Effector CD8-positive, alpha-beta T cell (primary cell): ENCODE measurements around the gene SPECC1L.

ENCODE experiments used
- DNase-seq: peaks from one replicate; lab custom pipeline; 2025; lab: John Stamatoyannopoulos, UW

Gene SPECC1L

GRCh38 chr22:24398409-24398808, 127.8 kb downstream of the SPECC1L start:
- DNase-seq, result no peak

DNA sequence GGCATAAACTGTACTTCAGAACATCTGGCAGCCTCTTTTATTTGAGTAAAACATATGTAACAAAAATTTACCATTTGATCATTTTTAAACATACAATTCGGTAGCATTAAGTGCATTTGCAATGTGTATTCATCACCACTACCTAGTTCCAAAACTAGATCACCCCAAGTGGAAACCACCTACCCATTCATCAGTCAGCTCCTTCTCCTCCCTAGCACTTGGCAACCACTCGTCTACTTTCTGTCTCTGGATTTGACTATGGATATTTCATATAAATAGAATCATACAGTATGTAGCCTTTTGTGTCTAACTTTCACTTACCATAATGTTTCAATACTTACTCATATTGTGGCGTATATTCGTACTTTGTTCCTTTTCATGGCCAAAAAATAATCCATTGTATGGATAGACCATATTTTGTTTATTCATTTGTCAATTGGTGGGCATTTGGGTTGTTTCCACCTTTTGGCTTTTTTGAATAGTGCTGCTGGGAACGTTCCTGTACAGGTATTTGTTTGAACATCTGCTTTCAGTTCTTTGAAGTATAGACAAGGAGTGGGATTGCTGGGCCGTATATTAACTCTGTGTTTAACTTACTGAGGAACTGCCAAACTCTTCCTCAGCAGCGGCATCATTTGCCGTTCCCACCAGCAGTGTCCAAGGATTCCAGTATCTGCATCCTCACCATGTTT, 129.5 kb downstream of the SPECC1L start:
- DNase-seq, result no peak

GRCh38 chr22:24400726-24401596, 130.3 kb downstream of the SPECC1L start:
- DNase-seq, result no peak

DNA sequence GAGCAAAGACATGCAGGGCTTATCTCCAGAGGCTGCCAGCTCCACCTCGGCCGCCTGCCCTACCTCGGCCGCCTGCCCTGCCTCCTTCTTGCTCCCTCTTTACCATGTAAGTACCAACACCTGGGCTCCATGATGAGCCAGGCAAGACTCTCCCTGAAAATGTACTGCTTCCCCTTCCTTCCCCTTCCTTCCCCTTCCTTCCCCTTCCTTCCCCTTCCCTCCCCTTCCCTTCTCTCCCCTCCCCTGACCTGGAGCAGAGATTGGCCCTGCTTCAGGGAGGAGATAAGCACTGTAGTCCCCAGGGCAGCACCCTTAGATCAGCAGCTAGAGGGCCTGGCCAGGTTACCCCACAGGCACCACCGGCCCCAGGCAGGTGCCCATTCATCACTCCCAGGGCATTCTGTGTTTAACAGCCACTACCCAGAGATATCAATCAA, 131.3 kb downstream of the SPECC1L start:
- no peak for DNase-seq

DNA sequence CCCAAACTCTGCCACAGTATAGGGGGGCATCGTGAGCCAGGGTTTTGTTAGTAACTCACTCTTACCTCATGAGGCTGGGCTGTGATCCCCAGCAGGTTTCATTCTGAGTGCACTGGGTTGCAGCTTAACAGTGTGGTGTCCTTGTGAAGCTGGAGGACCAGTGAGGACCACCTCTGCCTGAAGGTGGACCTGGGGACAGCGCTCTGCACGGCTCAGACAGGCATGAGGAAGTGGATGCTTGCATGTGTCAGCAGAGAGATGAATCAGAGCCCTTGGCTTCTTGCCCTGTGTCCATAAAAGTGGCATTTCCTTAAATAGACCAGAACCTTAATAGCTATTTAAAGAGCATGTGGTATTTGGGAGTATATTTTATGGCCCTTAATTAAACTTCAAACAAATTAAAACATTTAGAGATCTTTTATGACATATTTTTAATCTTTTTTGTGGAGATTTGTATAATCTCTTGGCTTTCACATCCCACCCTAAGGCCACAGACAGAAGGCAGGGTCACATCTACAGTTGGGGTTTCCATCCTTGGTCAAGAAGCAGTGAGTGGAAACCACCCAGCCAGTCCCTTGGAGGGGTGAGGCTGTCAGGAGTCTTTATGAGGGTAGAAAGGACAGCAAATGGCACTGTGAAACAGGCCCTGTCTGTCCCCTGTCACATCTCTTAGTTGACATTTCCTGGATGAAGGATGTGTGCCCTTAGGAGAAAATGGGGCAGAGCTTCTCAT, 132.0 kb downstream of the SPECC1L start:
- no peak for DNase-seq

- no peak for DNase-seq
These were observed 132.7 kb downstream of the SPECC1L start for GRCh38 chr22:24403346-24403745.

DNA sequence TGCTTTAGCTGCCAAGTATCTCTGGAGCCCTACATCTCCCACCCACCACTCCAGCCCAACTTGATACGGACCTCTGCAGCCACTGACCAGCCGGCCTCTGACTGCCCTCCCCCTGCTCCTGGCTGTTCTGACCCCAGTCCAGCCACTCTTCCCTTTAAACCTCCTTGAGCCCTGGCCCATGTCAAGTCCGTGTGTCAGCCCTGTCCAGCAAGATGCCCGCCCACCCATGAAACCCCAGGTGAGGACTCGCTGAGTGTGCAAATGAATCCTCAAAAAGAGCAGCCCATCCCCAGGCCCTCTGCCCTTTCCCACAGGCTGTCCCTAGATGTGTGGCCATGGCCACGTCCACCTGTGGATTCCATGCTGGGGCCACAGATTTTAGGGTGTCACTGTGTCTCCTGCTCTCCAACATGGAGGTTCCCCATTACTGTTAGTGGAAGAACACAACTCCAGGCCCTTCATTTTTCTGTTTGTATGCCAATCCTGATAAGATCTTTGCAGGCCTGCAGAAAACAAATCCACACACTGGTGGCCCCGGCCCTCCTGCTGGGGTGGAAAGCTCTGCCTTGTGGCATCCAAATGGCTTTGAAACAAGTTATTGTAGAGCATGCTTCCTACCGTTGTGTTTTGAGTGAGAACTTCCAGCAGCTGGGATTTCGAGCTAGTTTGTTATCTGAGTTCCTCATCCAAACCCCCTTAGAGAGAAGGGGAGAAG, 134.1 kb downstream of the SPECC1L start:
- DNase-seq, result no peak

GRCh38 chr22:24405631-24406321, 135.1 kb downstream of the SPECC1L start:
- DNase-seq, result no peak

GRCh38 chr22:24406322-24407277, 136.0 kb downstream of the SPECC1L start:
- DNase-seq, result no peak

DNA sequence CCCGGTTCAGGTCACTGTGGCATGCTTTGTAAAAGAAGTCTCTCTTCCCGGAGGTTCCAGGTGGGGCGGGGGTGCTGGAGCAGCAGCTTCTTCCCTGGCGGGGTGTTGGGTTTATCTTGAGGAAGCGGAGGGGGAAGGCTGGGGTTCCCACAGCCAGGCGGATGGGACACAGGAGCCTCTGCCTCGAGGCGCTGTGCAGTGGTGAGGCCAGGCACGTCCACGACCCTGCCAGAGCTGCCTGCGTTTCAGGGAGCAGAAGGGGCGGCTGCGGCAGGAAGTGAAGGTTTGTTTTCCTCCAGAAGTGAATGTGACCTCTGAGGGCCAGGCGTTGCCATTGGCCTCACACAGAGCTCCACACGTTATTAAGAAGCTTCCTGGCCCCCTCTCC, 136.6 kb downstream of the SPECC1L start:
- DNase-seq, result no peak

DNA sequence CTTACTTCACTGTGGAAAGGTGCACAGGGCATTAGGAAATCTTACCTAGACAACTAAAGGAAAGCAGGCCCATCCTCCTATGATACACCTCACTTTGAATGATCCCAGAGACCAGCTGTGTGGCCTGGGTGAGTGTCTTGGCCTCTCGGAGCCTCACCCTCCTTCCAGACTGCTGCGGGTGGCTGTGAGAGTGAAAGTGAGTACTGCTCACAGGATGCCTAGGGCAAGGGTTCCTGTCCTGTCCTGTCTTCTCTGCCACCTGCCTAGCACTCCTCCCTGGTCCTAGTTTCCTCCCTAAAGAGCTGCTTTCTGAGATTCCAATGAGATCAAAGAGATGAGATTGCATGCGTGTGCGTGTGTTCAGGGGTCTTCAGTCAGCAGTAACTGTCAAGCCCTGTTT, 137.3 kb downstream of the SPECC1L start:
- DNase-seq, result no peak

GRCh38 chr22:24408630-24409029, 138.0 kb downstream of the SPECC1L start:
- no peak for DNase-seq

GRCh38 chr22:24409707-24410106, 139.1 kb downstream of the SPECC1L start:
- no peak for DNase-seq

DNA sequence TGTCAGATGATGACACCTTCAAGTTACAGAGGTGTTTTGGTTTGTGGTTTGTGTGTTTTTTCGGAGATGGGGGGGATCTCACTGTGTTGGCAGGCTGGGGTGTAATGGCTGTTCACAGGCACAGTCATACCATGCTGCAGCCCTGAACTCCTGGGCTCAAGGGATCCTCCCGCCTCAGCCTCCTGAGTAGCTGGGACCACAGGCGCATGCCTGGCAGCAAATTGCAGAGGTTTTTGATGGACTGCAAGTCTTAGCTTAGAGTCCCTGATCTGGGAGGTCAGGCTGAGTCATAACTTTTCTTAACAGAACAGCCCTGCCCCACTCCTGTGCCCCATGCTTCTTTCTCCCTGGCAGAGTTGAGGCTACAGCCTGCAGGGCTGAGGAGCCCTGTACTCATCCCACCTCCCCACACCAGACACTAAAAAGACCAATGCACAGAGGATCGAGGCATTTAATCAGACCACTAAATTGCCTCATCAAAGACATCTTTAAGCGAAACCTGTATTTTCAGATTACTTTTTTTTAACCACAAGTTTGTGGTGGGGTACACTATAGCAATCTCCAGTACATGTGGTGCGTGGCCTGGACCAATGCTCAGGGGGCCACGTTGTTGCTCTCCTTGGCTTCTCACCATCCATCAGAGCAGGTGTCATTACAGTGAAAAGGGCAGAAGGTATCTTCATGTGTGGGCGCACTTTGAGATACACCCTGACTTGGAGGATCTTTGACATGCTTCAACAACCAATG, 139.7 kb downstream of the SPECC1L start:
- no peak for DNase-seq

DNA sequence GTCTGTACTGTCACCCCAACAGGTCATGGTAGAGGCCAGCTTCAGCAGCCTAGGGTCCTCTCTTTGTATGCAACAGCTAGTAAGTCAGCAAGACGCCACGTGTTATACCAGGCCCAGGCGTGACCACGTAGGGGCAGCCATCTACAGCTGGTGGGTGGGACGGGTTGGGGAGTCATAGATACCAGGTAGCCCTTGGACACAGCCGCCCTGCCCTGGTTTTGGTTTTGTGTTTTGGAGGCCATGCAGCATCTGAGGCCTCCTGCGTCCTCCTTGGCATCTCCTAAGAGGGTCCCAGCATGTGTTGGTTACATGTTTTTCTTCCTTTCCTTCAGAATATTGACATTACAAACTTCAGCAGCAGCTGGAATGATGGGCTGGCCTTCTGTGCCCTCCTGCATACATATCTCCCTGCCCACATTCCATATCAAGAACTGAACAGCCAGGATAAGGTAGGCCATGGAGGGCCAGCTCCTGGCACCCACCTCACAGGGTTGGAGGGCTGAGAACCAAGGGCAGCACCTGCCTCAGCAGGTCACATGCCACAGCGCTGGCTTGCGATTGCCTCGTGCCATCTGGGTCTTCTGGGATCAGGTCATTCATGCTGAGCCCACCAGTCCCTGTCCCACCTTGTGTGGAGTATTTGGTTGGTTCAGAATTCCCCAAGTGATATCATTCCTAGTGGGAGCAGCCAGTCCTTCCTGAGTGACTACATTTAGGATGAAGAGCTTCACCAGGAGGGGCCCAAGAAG, 140.8 kb downstream of the SPECC1L start:
- no peak for DNase-seq

DNA sequence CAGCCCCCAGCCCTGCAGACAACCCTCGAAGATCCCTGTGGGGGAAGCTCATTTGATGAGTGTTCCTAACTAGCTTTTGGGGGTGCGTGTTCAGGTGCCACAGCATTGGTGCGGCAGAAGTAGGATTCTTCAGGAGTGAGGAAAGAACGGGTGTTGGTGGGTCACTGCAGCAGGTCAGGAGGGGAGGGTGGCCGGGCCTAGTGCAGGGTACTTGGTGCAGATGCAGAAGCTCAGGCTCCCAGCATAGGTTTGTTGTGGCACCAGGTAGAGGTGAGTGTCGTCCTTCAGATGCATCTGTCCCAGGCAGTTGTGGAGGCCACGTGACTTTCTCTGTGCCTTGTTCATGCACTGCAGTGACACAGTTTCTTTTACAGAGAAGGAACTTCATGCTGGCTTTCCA, 141.6 kb downstream of the SPECC1L start:
- DNase-seq, result no peak

DNA sequence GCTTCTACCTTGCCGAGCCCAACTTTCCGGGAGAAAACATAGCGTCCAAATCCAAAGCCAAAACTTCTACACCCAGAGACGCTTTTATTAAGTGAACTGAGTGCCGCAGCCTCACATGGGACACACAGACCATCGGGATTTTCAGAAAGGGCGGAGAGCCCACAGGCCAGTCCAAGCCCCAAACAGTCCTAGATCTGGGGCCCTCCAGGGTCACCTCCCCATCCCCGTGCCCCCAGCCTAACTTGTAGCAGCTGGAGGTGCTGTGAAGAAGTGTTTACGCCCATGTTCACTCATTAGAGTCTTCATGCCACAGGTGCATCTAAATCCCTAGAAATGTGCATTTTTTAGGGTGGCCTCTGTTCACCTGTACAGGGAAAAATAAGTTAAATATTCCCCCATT, 142.6 kb downstream of the SPECC1L start:
- no peak for DNase-seq

- DNase-seq, result no peak
These were observed 143.2 kb downstream of the SPECC1L start for GRCh38 chr22:24413736-24414385.
